ENCODE measurements around the gene ELL. TPM values are rescaled to one million over a fixed set of nuclear protein-coding genes. Genes with fewer than 3 reads are reported as not detected.

The ELL gene
- total and polyA plus RNA-seq, 9 of the 15 experiments (the other 6 are each of a cell fraction or from before 2014, with no cell fraction given) = 0.24 to 22.5 (median 4.1) TPM

GRCh38 chr19:18418483-18419194, 103.2 kb downstream of the ELL start (continued):
- TF ChIP-seq FOXM1 (IDR thresholded peaks at IDR 0.05; ENCODE audit: low read depth) (0 out of 2 replicates have a peak, but pooled peaks have one; percentile 7), FOXM1 (CRISPR knock-in tag; IDR thresholded peaks at IDR 0.05; ENCODE audit: low read depth) (no peak), HOMEZ (CRISPR knock-in tag; IDR thresholded peaks at IDR 0.05) (0 out of 2 replicates have a peak, but pooled peaks have one; percentile 34), REST (IDR thresholded peaks at IDR 0.05; ENCODE audit: borderline replicate concordance) (no peak), REST (CRISPR knock-in tag; IDR thresholded peaks at IDR 0.05; ENCODE audit: low read depth) (no peak), HDAC3 (IDR thresholded peaks at IDR 0.05; ENCODE audit: borderline replicate concordance, partially characterized antibody) (no peak), DDX20 (tag; IDR thresholded peaks at IDR 0.05; ENCODE audit: low read depth) (no peak), TCF3 (CRISPR knock-in tag; IDR thresholded peaks at IDR 0.05) (peak; percentile 5; the same call in 1 of the 2 replicates), ETV1 (tag; conservative IDR thresholded peaks at IDR 0.05; ENCODE audit: low read depth) (no peak)
- TF ChIP-seq, protein P1, sequence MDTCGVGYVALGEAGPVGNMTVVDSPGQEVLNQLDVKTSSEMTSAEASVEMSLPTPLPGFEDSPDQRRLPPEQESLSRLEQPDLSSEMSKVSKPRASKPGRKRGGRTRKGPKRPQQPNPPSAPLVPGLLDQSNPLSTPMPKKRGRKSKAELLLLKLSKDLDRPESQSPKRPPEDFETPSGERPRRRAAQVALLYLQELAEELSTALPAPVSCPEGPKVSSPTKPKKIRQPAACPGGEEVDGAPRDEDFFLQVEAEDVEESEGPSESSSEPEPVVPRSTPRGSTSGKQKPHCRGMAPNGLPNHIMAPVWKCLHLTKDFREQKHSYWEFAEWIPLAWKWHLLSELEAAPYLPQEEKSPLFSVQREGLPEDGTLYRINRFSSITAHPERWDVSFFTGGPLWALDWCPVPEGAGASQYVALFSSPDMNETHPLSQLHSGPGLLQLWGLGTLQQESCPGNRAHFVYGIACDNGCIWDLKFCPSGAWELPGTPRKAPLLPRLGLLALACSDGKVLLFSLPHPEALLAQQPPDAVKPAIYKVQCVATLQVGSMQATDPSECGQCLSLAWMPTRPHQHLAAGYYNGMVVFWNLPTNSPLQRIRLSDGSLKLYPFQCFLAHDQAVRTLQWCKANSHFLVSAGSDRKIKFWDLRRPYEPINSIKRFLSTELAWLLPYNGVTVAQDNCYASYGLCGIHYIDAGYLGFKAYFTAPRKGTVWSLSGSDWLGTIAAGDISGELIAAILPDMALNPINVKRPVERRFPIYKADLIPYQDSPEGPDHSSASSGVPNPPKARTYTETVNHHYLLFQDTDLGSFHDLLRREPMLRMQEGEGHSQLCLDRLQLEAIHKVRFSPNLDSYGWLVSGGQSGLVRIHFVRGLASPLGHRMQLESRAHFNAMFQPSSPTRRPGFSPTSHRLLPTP (IDR thresholded peaks at IDR 0.05; ENCODE audit: borderline replicate concordance, extremely low read depth, insufficient read length) = no peak
- TF ChIP-seq, protein P2, sequence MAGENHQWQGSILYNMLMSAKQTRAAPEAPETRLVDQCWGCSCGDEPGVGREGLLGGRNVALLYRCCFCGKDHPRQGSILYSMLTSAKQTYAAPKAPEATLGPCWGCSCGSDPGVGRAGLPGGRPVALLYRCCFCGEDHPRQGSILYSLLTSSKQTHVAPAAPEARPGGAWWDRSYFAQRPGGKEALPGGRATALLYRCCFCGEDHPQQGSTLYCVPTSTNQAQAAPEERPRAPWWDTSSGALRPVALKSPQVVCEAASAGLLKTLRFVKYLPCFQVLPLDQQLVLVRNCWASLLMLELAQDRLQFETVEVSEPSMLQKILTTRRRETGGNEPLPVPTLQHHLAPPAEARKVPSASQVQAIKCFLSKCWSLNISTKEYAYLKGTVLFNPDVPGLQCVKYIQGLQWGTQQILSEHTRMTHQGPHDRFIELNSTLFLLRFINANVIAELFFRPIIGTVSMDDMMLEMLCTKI (IDR thresholded peaks at IDR 0.05; ENCODE audit: partially characterized antibody) = no peak
